VCaP (cell line): ENCODE data around the gene MED22.

Experiments
- H3K27ac ChIP-seq: fragments of 450-650 bp; 2 replicates; pipeline ENCODE4 v1.5.1; 2017
- TF ChIP-seq, protein P1 (sequence below): fragments of 450-650 bp; conservative IDR thresholded peaks from 2 replicates; pipeline ENCODE4 v1.5.1; 2017; ENCODE audit warnings: mild to moderate bottlenecking, moderate library complexity

MED22 gene

DNA sequence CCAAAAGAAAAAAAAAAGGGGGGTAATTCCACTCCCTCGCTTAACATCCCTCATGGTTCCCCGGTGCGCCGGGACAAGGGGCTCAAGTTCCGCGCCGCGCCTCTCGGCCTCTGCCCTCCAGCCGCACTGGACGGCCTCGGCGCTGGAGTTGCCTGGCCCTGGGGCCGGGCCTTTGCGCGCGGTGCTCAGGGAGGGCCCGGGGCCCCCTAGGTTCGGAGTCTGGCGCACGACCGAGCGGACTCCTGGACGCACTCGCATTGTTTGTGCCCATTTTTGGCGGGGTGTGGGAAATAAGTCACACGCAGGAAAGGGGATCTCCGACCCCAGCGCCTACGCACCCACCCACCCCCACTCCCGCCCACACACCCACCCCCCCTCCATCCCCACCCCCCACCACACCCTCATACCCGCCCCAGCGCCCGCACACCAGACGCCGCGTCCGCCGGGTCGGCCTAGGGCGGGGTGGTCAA lies 381 bp downstream of the MED22 start:
- TF ChIP-seq, protein P1, sequence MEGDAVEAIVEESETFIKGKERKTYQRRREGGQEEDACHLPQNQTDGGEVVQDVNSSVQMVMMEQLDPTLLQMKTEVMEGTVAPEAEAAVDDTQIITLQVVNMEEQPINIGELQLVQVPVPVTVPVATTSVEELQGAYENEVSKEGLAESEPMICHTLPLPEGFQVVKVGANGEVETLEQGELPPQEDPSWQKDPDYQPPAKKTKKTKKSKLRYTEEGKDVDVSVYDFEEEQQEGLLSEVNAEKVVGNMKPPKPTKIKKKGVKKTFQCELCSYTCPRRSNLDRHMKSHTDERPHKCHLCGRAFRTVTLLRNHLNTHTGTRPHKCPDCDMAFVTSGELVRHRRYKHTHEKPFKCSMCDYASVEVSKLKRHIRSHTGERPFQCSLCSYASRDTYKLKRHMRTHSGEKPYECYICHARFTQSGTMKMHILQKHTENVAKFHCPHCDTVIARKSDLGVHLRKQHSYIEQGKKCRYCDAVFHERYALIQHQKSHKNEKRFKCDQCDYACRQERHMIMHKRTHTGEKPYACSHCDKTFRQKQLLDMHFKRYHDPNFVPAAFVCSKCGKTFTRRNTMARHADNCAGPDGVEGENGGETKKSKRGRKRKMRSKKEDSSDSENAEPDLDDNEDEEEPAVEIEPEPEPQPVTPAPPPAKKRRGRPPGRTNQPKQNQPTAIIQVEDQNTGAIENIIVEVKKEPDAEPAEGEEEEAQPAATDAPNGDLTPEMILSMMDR: 0 out of 2 replicates have a peak, but pooled peaks have one; percentile 9
- peak overlapping the region; percentile 98 for H3K27ac ChIP-seq

GRCh38 chr9:133346021-133346785 lies 1.7 kb downstream of the MED22 start:
- H3K27ac ChIP-seq: peak overlapping the region; percentile 98
- TF ChIP-seq, protein P1: no peak

- TF ChIP-seq, protein P1: no peak
- no peak overlapping the region for H3K27ac ChIP-seq
Measured at GRCh38 chr9:133345596-133345995, 2.3 kb downstream of the MED22 start.

DNA sequence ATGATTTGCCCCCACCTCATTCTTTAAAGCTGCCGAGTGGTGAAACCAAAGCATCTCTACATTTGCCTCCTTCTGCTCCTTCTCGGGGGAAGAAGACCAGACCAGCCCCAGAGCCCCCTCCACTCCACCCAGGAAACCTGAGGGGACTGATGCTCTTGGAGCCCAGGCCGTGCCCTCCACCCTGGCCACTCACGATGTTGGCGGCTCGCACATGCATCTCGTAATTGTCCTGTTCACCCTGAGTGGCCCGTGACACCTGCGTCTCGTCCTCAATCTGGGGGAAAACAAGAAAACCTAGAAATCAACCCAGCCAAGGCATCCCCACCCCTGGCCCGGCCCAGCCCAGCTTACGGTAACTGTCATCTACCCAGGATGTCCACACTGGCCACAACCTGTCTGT lies 3.0 kb downstream of the MED22 start:
- H3K27ac ChIP-seq: no peak overlapping the region
- TF ChIP-seq, protein P1: no peak

DNA sequence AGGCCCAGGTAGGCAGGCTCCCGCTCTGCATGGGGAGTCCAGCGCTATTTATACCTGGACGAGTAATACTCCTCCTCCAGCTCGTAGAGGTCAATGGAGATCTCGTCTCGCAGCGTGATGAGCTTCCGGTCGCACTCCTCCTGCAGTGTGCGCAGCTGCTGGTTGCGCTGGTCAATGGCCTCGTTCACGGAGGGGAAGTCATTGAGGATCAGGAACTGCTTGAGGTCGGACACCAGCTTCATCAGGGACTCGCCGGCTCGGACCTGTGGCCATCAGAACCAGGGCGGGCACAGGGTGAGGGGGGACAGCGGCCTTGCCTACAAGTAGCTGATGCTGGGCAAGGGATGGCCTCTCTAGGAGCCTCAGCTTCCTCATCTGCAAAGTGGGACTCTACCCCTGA lies 3.9 kb downstream of the MED22 start:
- no peak overlapping the region for H3K27ac ChIP-seq
- TF ChIP-seq, protein P1: no peak

DNA sequence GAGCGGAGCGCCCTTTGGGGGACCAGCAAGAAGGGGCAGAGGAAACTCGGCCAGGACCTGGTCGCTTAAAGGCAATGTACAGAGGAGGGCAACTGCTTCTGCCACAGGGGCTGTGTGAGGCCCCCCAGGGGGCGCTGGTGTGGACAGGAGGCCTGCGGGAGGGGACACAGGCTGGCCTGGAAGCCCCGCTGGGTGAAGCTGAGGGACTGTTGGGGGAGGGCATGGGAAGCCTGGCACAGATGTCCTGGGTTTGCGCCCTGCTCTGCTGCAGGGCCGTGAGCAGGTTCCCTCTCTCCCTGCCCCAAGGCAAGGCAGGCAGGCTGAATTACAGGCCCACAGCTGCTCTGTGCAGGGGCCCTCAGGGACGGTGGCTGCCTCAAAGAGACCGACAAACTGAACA lies 5.4 kb downstream of the MED22 start:
- TF ChIP-seq, protein P1: 0 out of 2 replicates have a peak, but pooled peaks have one; percentile 23
- no peak overlapping the region for H3K27ac ChIP-seq

DNA sequence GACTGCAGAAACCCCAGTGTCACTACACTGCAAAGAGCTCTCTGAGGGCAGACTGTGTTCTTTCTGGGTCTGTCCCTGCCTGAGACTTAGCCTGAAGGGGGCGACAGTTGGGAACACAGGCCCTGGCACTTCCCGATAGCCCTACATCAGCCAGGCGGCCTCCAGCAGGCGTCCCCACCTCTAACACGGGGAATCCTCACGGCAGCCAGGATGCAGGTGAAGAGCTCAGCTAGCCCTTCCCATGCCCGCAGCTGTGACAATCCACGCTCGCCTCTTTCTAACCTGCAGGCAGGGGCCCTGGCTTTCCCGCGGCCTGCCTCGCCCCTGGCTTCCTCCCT lies 5.9 kb downstream of the MED22 start:
- TF ChIP-seq, protein P1: peak; percentile 46
- H3K27ac ChIP-seq: no peak overlapping the region; the same call in 1 of the 2 replicates
